Activated T-helper 2 cell treated with anti-CD3 and anti-CD28 coated beads, Interferon-gamma antibody, Interleukin-2, Interleukin-4, amounts not matched to agents 10 μg/mL and 5 μg/mL and 100 μg/mL, durations not matched to agents 14 hours and 24 hours and 36 hours (primary cell): ENCODE results near the gene HDAC4. TPM values are rescaled to one million over a fixed set of nuclear protein-coding genes. Genes with fewer than 3 reads are reported as not detected.

Experiments
- DNase-seq: peaks from one replicate; pipeline ENCODE4 v3.0.0; 2021; ENCODE audit warnings: low spot score
- H3K27ac Mint-ChIP-seq: one replicate; pipeline ENCODE4 v1.8.0; 2021; ENCODE audit warnings: mixed read lengths
- H3K27me3 Mint-ChIP-seq: one replicate; pipeline ENCODE4 v1.8.0; 2021; ENCODE audit warnings: low read depth, mixed read lengths
- H3K36me3 Mint-ChIP-seq: one replicate; pipeline ENCODE4 v1.8.0; 2021; ENCODE audit warnings: low read depth, mixed read lengths
- H3K4me1 Mint-ChIP-seq: one replicate; pipeline ENCODE4 v1.8.0; 2021; ENCODE audit warnings: low read depth, mixed read lengths
- H3K4me3 Mint-ChIP-seq: one replicate; pipeline ENCODE4 v1.8.0; 2021; ENCODE audit warnings: low read depth, mild to moderate bottlenecking, moderate library complexity, mixed read lengths
- H3K9me3 Mint-ChIP-seq: one replicate; pipeline ENCODE4 v1.8.0; 2021; ENCODE audit warnings: mixed read lengths
- intact Hi-C: fragments of 100-400 bp; cut with micrococcal nuclease; formaldehyde crosslinking; loops from one replicate; pipeline ENCODE4 v1.15.1; 2023
- total RNA-seq: library from RNA; stranded (reverse); gene quantifications from 2 replicates; pipeline ENCODE4 v1.2.3, GENCODE V29; 2022

The HDAC4 gene
- total RNA-seq, 1 donor from 2014 or later, result 44.8 TPM

- H3K27ac Mint-ChIP-seq, result no peak overlapping the region
- intact Hi-C loops, result no loop called here
- no peaks in the 10 kb centered on the region for H3K4me1 Mint-ChIP-seq
- no peak for DNase-seq
- peaks cover 30% of the 10 kb centered on the region for H3K36me3 Mint-ChIP-seq
- H3K4me3 Mint-ChIP-seq, result no peak overlapping the region
- peaks cover 5% of the 10 kb centered on the region for H3K9me3 Mint-ChIP-seq
- no peaks in the 10 kb centered on the region for H3K27me3 Mint-ChIP-seq
Measured at GRCh38 chr2:239349453-239350135, 51.2 kb downstream of the HDAC4 start.

GRCh38 chr2:239348563-239349452 is 52.0 kb downstream of the HDAC4 start:
- no peak overlapping the region for H3K27ac Mint-ChIP-seq
- no peaks in the 10 kb centered on the region for H3K27me3 Mint-ChIP-seq

GRCh38 chr2:239346676-239347075 is 54.1 kb downstream of the HDAC4 start:
- no peak overlapping the region for H3K4me3 Mint-ChIP-seq
- H3K4me1 Mint-ChIP-seq, result peaks cover 4% of the 10 kb centered on the region
- intact Hi-C loops, result no loop called here
- no peak for DNase-seq
- H3K27me3 Mint-ChIP-seq, result no peaks in the 10 kb centered on the region
- H3K9me3 Mint-ChIP-seq, result no peaks in the 10 kb centered on the region
- no peak overlapping the region for H3K27ac Mint-ChIP-seq
- peaks cover 22% of the 10 kb centered on the region for H3K36me3 Mint-ChIP-seq

More at GRCh38 chr2:239348563-239349452, 52.0 kb downstream of the HDAC4 start:
- intact Hi-C loops, result no loop called here
- DNase-seq, result no peak
- Mint-ChIP-seq H3K4me3 (no peak overlapping the region), H3K9me3 (no peaks in the 10 kb centered on the region), H3K36me3 (peaks cover 29% of the 10 kb centered on the region), H3K4me1 (no peaks in the 10 kb centered on the region)

- Mint-ChIP-seq H3K27ac (no peak overlapping the region), H3K36me3 (peaks cover 23% of the 10 kb centered on the region), H3K4me1 (peaks cover 16% of the 10 kb centered on the region), H3K4me3 (no peak overlapping the region), H3K27me3 (no peaks in the 10 kb centered on the region), H3K9me3 (no peaks in the 10 kb centered on the region)
- intact Hi-C loops, result no loop called here
- no peak for DNase-seq
Measured at GRCh38 chr2:239345251-239345650, 55.6 kb downstream of the HDAC4 start.

- DNase-seq, result no peak
- no peaks in the 10 kb centered on the region for H3K9me3 Mint-ChIP-seq
- peaks cover 23% of the 10 kb centered on the region for H3K36me3 Mint-ChIP-seq
- H3K4me3 Mint-ChIP-seq, result no peak overlapping the region
- H3K27me3 Mint-ChIP-seq, result no peaks in the 10 kb centered on the region
- no peak overlapping the region for H3K27ac Mint-ChIP-seq
- intact Hi-C loops, result no loop called here
- H3K4me1 Mint-ChIP-seq, result peaks cover 20% of the 10 kb centered on the region
Measured at GRCh38 chr2:239344857-239345216, 56.0 kb downstream of the HDAC4 start.

GRCh38 chr2:239343946-239344856 is 56.6 kb downstream of the HDAC4 start:
- Mint-ChIP-seq H3K4me1 (peaks cover 27% of the 10 kb centered on the region), H3K27me3 (no peaks in the 10 kb centered on the region), H3K36me3 (peaks cover 22% of the 10 kb centered on the region), H3K4me3 (no peak overlapping the region), H3K27ac (no peak overlapping the region), H3K9me3 (no peaks in the 10 kb centered on the region)
- no peak for DNase-seq
- intact Hi-C loops, result no loop called here

- Mint-ChIP-seq H3K27ac (no peak overlapping the region), H3K27me3 (no peaks in the 10 kb centered on the region), H3K36me3 (peaks cover 22% of the 10 kb centered on the region), H3K4me1 (peaks cover 31% of the 10 kb centered on the region), H3K9me3 (no peaks in the 10 kb centered on the region), H3K4me3 (no peak overlapping the region)
- no peak for DNase-seq
- intact Hi-C loops, result no loop called here
Measured at GRCh38 chr2:239343460-239343859, 57.4 kb downstream of the HDAC4 start.

GRCh38 chr2:239341840-239342239 is 59.0 kb downstream of the HDAC4 start:
- intact Hi-C loops, result no loop called here
- Mint-ChIP-seq H3K27ac (no peak overlapping the region), H3K4me1 (peaks cover 35% of the 10 kb centered on the region), H3K27me3 (no peaks in the 10 kb centered on the region), H3K36me3 (peaks cover 30% of the 10 kb centered on the region), H3K9me3 (no peaks in the 10 kb centered on the region), H3K4me3 (no peak overlapping the region)
- DNase-seq, result no peak

- H3K4me1 Mint-ChIP-seq, result peaks cover 35% of the 10 kb centered on the region
- intact Hi-C loops, result no loop called here
- peaks cover 36% of the 10 kb centered on the region for H3K36me3 Mint-ChIP-seq
- no peaks in the 10 kb centered on the region for H3K9me3 Mint-ChIP-seq
- H3K27me3 Mint-ChIP-seq, result no peaks in the 10 kb centered on the region
- peak overlapping the region; percentile 1 for H3K27ac Mint-ChIP-seq
- H3K4me3 Mint-ChIP-seq, result no peak overlapping the region
- no peak for DNase-seq
Measured at GRCh38 chr2:239341146-239341732, 59.6 kb downstream of the HDAC4 start.

- intact Hi-C loops, result loop anchor here (1.0 kb wide), 1 partner anchor 13 kb away; no protein-coding TSS in a partner anchor
- Mint-ChIP-seq H3K36me3 (peaks cover 47% of the 10 kb centered on the region), H3K9me3 (no peaks in the 10 kb centered on the region), H3K4me3 (no peak overlapping the region), H3K27me3 (no peaks in the 10 kb centered on the region), H3K4me1 (peaks cover 35% of the 10 kb centered on the region), H3K27ac (peak overlapping the region; percentile 18)
- no peak for DNase-seq
Measured at GRCh38 chr2:239339726-239340601, 60.9 kb downstream of the HDAC4 start.

- Mint-ChIP-seq H3K9me3 (no peaks in the 10 kb centered on the region), H3K4me1 (peaks cover 35% of the 10 kb centered on the region), H3K27me3 (no peaks in the 10 kb centered on the region), H3K4me3 (no peak overlapping the region), H3K36me3 (peaks cover 44% of the 10 kb centered on the region), H3K27ac (peak overlapping the region; percentile 11)
- intact Hi-C loops, result loop anchor here (1.0 kb wide), 1 partner anchor 12 kb away; no protein-coding TSS in a partner anchor
- DNase-seq, result no peak
Measured at GRCh38 chr2:239339241-239339640, 61.6 kb downstream of the HDAC4 start.
